ENCODE measurements around the gene NXNL1. TPM values are rescaled to one million over a fixed set of nuclear protein-coding genes. Genes with fewer than 3 reads are reported as not detected.
A peak's percentile ranks its signal among the peaks of the same experiment; 100 is the strongest.

The NXNL1 gene
- total and polyA plus RNA-seq, 9 of the 15 experiments (the other 6 are each of a cell fraction or from before 2014, with no cell fraction given): not detected

DNA sequence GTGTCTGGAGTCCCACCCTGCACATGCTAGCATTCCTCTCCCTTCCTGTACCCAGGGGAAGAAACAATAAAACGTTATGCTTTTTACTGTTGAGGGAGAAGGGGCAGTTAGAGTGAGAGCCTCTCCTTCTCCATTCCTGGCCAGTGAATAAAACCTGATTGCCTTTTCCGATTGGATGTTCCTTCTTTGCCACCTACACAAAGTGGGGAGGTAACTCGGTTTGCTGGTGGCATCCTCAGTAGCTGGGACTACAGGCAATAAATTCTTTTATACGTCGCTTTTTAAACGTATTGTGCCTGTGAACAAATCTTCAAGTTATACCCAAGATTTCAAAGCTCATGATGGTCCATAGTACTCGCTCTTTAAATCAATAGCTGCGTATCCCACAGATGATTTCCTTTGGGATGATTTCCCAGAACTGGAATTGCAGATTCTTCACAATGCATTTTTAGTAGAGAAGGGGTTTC is 41.5 kb downstream of the NXNL1 start (continued):
- TF ChIP-seq SETDB1 (IDR thresholded peaks at IDR 0.05; ENCODE audit: low read length) (no peak), SRF (CRISPR knock-in tag; IDR thresholded peaks at IDR 0.05) (no peak), ZNF785 (CRISPR knock-in tag; IDR thresholded peaks at IDR 0.05) (no peak), HDAC1 (IDR thresholded peaks at IDR 0.05) (0 out of 4 replicates have a peak, but pooled peaks of 1 of the 2 experiments have one; percentile 16), ZNF707 (CRISPR knock-in tag; conservative IDR thresholded peaks at IDR 0.05) (no peak), BCOR (IDR thresholded peaks at IDR 0.05) (0 out of 2 replicates have a peak, but pooled peaks have one; percentile 66), TBP (optimal IDR thresholded peaks at IDR 0.05; ENCODE audit: low read depth, low read length) (no peak), CREM (IDR thresholded peaks at IDR 0.05; ENCODE audit: low read depth) (no peak), TCF7 (IDR thresholded peaks at IDR 0.05; ENCODE audit: borderline replicate concordance) (no peak), CTBP1 (IDR thresholded peaks at IDR 0.05; ENCODE audit: borderline replicate concordance) (0 out of 2 replicates have a peak, but pooled peaks have one; percentile 8), GATAD2A (IDR thresholded peaks at IDR 0.05) (0 out of 2 replicates have a peak, but pooled peaks have one; percentile 55), RUNX1 (IDR thresholded peaks at IDR 0.05; ENCODE audit: low read depth) (no peak), PRPF4 (IDR thresholded peaks at IDR 0.05; ENCODE audit: insufficient read depth, low read depth, low read length, poor library complexity, severe bottlenecking) (no peak), CXXC5 (CRISPR knock-in tag; IDR thresholded peaks at IDR 0.05) (no peak), ESRRB (CRISPR knock-in tag; IDR thresholded peaks at IDR 0.05; ENCODE audit: borderline replicate concordance) (no peak), ARNT (IDR thresholded peaks at IDR 0.05) (0 out of 4 replicates have a peak, but pooled peaks of 1 of the 2 experiments have one; percentile 86), PPARD (CRISPR knock-in tag; IDR thresholded peaks at IDR 0.05) (no peak), TAF9B (IDR thresholded peaks at IDR 0.05; ENCODE audit: partially characterized antibody) (no peak), NBN (IDR thresholded peaks at IDR 0.05; ENCODE audit: low read depth) (no peak), ZNF445 (CRISPR knock-in tag; IDR thresholded peaks at IDR 0.05; ENCODE audit: low read depth) (no peak)
- TF ChIP-seq, protein P1, sequence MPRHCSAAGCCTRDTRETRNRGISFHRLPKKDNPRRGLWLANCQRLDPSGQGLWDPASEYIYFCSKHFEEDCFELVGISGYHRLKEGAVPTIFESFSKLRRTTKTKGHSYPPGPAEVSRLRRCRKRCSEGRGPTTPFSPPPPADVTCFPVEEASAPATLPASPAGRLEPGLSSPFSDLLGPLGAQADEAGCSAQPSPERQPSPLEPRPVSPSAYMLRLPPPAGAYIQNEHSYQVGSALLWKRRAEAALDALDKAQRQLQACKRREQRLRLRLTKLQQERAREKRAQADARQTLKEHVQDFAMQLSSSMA (CRISPR knock-in tag; IDR thresholded peaks at IDR 0.05): no peak
- TF ChIP-seq, protein P2, sequence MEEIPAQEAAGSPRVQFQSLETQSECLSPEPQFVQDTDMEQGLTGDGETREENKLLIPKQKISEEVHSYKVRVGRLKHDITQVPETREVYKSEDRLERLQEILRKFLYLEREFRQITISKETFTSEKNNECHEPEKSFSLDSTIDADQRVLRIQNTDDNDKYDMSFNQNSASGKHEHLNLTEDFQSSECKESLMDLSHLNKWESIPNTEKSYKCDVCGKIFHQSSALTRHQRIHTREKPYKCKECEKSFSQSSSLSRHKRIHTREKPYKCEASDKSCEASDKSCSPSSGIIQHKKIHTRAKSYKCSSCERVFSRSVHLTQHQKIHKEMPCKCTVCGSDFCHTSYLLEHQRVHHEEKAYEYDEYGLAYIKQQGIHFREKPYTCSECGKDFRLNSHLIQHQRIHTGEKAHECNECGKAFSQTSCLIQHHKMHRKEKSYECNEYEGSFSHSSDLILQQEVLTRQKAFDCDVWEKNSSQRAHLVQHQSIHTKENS (CRISPR knock-in tag; IDR thresholded peaks at IDR 0.05): no peak
- TF ChIP-seq, protein P3, sequence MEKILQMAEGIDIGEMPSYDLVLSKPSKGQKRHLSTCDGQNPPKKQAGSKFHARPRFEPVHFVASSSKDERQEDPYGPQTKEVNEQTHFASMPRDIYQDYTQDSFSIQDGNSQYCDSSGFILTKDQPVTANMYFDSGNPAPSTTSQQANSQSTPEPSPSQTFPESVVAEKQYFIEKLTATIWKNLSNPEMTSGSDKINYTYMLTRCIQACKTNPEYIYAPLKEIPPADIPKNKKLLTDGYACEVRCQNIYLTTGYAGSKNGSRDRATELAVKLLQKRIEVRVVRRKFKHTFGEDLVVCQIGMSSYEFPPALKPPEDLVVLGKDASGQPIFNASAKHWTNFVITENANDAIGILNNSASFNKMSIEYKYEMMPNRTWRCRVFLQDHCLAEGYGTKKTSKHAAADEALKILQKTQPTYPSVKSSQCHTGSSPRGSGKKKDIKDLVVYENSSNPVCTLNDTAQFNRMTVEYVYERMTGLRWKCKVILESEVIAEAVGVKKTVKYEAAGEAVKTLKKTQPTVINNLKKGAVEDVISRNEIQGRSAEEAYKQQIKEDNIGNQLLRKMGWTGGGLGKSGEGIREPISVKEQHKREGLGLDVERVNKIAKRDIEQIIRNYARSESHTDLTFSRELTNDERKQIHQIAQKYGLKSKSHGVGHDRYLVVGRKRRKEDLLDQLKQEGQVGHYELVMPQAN (IDR thresholded peaks at IDR 0.05; ENCODE audit: borderline replicate concordance): 0 out of 2 replicates have a peak, but pooled peaks have one; percentile 26
- TF ChIP-seq, protein P4, sequence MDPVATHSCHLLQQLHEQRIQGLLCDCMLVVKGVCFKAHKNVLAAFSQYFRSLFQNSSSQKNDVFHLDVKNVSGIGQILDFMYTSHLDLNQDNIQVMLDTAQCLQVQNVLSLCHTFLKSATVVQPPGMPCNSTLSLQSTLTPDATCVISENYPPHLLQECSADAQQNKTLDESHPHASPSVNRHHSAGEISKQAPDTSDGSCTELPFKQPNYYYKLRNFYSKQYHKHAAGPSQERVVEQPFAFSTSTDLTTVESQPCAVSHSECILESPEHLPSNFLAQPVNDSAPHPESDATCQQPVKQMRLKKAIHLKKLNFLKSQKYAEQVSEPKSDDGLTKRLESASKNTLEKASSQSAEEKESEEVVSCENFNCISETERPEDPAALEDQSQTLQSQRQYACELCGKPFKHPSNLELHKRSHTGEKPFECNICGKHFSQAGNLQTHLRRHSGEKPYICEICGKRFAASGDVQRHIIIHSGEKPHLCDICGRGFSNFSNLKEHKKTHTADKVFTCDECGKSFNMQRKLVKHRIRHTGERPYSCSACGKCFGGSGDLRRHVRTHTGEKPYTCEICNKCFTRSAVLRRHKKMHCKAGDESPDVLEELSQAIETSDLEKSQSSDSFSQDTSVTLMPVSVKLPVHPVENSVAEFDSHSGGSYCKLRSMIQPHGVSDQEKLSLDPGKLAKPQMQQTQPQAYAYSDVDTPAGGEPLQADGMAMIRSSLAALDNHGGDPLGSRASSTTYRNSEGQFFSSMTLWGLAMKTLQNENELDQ (CRISPR knock-in tag; IDR thresholded peaks at IDR 0.05; ENCODE audit: borderline replicate concordance): no peak
